Measurements from ENCODE around the gene BCAT1.

The BCAT1 gene, protein sequence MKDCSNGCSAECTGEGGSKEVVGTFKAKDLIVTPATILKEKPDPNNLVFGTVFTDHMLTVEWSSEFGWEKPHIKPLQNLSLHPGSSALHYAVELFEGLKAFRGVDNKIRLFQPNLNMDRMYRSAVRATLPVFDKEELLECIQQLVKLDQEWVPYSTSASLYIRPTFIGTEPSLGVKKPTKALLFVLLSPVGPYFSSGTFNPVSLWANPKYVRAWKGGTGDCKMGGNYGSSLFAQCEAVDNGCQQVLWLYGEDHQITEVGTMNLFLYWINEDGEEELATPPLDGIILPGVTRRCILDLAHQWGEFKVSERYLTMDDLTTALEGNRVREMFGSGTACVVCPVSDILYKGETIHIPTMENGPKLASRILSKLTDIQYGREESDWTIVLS

DNA sequence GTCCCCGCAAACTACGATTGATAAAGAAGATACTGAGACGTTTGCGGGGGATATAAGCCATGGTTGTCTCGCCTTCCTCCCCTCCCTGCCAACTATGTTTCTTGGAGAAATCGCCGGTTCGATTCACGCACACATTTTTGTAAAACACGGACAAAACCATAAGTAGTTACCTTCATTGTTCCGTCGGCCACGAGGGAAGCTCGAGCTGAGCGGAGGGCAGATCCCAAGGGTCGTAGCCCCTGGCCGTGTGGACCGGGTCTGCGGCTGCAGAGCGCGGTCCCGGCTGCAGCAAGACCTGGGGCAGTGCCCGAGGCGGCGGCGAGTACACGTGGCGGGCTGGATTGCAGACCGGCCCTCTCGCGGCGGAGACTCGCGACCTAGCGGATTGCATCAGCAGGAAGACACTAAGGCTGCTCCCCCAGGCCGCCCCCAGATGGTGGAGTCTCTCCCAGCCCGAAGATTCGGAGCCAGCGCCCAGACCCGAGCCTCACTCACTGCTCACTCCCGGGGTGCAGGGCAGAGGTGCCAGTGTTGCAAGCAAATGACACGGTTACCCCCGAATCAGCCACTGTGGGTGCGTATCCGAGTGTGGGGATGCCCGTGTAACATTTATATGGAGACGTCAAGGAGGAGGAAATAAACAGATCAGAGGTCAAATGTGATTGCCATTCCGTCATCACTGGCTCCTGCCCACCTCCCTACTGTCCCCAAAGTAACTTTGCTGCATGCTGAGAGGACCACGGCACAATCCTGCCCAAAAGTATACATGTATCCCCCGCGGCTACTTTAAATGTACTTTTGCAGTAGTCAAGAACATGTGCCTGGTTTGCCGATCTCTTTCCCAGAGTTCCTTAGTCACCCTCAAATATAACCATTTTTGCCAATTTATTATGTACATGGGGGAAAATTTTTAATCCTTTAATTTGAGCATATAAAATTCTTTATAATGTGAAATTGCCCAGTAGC is at the start of gene BCAT1:
Gene BCAT1, minus strand, starts transcription at position 345 of the 966 bp plus-strand sequence. Its CDS starts 169 bp downstream, at position 176.
- DNase-seq (ENCODE audit: low spot score) = peak; percentile 72

DNA sequence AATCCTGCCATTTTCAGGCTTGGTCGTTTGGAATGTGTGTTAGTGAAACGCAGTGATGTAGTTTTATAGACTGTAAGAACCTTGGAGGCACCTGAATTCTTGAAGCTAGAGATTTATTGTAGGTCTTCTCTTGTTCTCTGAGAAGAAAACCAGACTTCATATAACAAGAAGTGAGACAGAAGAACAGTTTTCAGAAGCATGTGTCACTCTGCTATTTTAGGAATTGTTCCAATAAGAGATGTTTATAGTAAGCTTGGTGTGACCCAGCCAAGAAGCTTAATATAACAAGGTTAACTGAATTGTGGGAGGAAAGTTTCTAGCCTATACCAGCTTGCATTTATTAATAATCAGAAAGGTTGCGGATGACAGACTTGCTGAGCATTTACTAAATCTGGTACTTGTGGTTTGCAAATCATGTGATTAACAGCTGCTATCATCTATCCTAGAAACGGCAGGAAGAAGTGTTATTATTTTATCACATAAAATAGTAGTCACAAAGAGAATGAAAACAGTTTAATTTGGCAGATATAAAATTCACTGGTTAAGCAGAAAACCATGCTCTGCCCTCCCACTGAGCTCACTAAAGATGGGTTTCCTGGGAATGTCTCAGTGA is 49.2 kb upstream of the BCAT1 start:
- no peak for DNase-seq (ENCODE audit: low spot score)

DNA sequence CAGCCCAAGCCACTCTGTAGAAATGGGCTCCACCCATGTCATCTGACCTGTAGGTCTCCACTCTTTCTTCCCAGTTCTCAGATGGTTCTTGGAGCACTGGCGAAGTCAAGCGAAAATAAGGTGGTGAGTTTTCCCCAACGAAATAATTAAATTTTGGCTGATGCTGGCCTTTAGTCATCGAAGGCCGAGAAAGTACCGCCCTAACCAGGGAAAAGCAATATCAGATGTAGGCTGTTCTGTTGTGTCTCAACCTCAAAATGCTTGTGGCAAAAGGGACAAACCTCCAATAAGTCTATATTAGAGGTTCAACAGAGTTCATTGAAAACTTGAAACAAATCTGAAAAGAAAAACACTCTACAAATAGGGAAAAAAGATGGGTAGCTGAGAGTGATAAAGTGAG is 48.6 kb upstream of the BCAT1 start:
- DNase-seq (ENCODE audit: low spot score) = no peak

DNA sequence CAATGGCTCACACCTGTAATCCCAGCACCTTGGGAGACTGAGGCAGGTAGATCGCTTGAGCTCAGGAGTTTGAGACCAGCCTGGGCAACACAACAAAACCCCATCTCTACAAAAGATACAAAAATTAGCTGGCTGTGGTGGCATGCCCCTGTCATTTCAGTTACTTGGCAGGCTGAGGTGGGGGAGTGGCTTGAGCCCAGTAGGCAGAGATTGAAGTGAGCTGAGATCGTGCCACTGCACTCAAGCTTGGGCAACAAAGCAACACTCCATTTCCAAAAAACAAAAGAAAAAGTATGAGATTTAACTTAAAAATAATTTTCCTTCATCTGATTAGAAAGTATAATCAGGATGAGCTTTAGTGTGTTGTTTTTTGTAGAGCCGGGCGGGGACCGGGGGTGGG is 47.9 kb upstream of the BCAT1 start:
- DNase-seq (ENCODE audit: low spot score) = no peak

DNA sequence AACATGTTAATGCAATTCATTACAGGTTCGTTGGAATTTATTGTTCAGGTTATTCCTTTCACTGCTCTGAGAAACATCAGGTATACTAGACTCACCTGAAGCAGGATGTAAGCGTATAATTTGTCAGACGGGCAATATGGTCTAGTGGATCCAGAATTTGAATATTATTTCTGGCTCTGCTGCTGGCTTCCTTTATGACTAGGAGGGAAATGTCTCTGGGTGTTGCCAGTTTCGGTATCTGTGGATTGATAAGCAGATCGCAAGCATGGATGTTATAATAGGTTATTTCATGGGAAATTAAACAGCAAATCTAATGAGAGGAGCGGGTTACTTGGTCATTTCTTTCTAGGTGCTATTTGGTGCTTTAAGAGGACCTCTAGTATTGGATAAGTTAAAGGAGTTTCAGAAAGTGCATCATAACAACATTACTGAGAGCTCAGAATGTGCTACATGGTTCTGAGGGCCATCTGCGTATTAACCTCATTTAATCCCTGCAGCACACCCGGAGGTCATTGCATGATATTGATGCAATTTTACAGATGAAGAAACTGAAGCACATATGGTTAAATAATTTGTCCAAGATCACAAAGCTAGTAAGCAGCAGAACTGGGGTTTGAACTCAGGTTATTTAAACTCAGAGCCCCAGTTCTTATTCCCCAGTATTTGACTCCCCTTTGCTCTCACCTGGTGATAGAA is 47.3 kb upstream of the BCAT1 start:
- no peak for DNase-seq (ENCODE audit: low spot score)

DNA sequence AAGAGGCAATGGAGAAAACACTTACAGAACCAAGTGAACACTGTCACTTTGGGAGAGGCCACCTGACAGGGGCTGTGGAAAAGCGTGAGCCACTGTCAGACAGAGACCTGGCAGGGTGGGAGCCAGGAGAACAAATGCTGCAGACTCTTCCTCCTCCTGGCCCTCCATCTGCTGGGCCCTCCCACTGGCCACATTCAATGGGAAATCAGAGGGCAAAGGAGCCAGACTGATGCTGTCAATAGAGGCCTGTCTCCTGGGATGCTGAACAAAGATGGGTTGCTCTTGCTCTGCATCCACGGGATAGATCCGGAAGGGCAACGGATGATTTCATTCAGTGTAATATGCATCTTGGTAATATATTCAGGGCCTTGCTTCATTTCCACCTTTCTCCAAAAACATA is 44.9 kb upstream of the BCAT1 start:
- no peak for DNase-seq (ENCODE audit: low spot score)

DNA sequence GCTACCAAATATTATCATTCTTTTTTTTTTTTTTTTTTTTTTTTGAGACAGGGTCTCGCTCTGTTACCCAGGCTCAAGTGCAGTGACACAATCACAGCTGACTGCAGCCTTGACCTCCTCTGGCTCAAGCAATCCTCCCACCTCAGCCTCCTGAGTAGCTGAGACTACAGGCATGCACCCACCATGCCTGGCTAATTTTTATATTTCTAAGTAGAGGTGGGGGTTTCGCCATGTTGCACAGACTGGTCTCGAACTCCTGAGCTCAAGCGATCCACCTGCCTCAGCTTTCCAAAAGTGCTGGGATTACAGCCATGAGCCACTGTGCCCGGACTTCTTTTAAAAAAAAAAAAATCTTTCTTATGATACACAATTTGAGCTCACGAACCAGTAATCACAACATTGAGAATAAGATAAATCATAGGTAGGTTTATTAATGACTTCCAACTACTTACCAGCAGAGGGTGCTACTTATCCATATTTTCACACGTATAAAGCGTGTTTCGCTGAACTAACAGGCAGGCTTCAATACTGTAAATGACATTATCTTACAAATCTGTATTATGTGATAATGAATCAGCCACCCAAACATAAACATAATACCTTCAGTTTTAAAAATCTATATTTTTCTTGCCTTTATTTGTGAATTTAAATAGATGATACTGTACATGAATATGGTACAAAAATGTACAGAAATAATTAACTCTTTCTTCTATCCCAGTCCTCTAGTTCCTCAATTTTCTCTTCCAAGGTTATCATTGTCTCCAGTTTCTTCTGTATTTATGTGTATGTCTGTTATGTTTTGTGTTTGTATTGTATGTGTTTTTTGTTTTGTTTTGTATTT is 42.5 kb upstream of the BCAT1 start:
- DNase-seq (ENCODE audit: low spot score) = peak; percentile 81

DNA sequence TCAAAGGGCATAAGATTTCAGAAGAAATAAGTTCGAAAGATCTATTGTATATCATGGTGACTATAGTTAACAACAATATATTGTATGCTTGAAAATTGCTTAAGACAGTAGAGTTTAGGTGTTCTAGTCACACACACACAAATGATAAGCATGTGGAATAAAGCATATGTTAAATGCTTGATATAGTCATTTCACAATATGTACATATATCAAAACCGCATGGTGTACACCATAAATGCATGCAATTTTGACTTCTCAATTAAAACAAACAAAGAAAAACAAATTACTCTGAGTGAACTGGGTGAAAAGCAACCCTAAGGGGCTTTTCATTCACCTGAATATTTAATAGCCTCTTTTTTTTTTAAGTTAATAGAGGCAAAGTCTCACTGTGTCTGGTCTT is 40.3 kb upstream of the BCAT1 start:
- DNase-seq (ENCODE audit: low spot score) = no peak

DNA sequence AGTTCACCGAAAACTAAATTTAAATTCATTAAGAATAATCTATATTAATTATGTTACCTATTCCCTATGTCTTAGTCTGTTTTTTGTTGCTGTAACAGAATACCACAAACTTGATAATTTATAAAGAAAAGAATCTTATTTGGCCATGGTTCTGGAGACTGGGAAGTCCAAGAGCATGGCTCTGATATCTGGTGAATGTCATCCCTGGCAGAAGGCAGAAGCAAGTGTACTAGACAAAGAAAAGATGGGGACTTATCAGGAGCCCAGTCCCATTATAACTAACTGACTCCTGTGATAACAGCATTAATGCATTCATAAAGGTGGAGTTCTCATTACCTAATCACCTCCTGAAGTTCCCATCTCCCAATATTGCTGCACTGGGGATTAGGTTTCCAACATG is 33.3 kb upstream of the BCAT1 start:
- no peak for DNase-seq (ENCODE audit: low spot score)

DNA sequence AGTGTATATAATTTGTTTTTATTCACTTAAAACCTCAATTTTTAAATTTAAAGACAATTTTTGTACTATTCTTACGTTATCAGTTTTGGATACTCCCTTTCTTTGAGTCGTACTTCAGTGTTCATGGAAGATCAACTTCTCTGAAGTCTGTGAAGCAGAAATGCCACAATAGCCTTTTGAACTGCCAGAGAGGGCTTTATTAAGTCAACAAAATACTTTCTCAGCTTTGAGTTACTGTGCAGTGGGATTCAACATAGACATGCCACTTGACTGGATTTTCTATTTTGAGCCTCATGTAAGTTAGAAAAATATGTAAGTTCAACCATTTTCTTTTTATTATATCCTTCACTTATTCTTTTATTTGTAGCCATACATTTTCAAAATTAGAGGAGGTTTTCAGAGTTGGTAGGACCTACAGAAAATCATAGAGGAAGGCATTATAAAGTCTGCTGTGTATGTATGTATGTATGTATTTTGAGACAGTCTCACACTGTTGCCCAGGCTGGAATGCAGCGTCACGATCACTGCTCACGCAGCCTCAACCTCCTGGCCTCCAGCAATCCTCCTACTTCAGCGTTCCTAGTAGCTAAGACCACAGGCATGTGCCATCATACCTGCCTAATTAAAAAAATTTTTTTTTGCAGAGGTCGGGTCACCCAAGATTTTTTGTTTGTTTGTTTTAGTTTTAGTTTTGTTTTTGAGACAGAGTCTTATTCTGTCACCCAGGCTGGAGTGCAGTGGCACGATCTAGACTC is 31.3 kb upstream of the BCAT1 start:
- DNase-seq (ENCODE audit: low spot score) = no peak

DNA sequence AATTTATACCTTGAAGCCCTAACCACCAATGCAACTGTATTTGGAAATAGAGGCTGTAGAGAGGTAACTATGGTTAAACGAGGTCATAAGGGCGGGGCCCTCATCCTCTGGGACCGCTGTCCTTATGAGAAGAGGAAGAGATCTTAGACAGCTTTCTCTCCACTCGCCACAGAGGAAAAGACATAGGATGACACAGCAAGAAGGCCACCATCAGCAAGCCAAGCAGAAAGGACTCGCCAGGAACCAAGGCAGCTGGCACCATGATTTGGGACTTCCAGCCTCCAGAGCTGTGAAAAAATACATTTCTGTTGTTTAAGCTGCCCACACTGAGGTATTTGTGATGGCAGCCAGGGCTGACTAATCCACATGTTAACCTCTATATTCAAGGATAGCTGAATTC is 30.4 kb upstream of the BCAT1 start:
- no peak for DNase-seq (ENCODE audit: low spot score)

DNA sequence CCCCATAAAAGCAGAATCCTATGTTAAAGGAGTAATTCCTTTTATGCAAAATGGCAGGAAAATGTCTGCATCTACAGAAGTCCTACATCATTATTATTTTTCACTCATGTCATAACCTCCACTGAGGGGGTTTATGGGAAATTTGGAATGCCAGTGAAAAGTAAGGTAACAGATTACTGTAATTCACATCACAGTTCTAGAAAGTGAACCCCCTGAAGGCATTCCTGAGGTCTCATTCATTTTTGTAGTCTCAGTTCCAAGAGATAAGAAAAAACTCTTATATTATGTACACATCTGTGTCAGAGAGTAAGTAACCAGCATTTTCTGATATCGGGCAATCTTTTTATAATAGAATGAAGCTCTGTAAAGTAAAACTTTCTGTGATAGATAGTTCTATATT is 28.8 kb upstream of the BCAT1 start:
- no peak for DNase-seq (ENCODE audit: low spot score)

DNA sequence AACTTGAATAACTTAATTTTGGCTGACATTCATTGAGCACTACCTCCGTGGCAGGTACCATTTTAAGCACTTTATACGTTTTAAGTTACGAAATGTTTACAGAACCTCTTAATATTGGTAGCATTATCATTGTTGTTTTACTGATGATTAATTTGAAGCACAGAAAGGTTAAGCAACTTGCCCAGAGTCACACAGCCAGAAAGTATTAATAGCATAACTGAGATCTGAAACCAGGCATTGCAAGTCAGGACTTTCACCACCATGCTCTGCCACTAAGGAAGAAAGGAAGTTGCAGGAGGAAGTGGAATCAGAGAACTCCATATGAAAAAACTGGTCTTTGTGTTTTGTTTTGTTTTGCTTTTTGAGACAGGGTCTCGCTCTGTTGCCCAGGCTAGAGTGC is 28.2 kb upstream of the BCAT1 start:
- no peak for DNase-seq (ENCODE audit: low spot score)

DNA sequence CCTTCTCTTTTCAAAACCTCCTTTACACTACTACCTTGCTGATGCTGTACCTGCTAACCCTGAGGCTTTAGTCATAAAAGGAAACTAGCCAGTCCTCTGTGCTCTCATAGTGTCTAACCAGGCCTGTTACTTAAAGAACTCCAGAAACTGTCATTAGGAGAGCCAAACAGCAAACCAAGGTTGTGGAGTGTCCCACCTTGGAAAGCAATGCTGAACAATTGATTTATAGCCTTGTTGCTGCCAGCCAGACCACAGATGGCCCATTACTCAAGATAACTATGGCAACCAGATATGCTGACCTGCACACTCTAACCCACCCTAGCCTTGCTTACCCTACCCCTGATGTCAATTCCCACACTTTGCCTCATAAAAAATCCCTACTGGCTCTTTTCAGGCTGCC is 26.5 kb upstream of the BCAT1 start:
- no peak for DNase-seq (ENCODE audit: low spot score)

DNA sequence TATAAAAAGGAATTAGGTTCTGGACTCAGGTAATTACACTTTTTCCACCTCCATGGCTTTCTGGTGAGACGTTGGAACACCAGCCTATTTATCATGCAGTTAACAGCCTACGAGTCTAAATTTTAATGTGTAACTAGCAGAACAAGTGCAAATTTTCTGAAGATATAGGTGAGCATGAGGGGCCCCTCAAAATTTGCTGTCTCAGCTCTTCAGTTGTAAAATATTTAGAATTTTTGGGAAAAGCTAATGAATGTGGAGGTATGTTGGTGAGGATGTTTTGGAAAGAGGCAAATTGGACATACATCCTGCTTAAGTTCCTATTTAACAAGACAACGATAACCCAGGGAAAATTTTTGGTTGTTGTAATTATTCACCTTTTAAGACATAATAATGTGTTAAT is 25.3 kb upstream of the BCAT1 start:
- DNase-seq (ENCODE audit: low spot score) = no peak

DNA sequence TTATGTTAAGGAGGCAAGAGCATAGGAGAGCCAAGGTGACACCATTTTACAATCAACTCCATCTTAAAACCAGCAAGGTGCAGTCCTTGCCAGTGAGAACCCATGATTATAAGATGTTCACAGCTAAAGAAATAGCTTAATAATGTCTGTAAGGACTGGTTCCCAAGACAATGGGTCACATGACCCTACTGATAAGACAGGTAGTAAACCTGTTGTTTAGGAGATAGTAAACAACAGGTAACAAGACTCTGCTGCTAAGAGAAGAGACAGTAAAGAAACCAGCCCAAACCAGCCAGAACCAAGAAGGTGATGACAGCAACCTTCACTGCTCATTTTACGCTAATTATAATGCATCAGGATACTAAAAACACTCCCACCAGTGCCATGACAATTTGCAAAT is 23.2 kb upstream of the BCAT1 start:
- no peak for DNase-seq (ENCODE audit: low spot score)

DNA sequence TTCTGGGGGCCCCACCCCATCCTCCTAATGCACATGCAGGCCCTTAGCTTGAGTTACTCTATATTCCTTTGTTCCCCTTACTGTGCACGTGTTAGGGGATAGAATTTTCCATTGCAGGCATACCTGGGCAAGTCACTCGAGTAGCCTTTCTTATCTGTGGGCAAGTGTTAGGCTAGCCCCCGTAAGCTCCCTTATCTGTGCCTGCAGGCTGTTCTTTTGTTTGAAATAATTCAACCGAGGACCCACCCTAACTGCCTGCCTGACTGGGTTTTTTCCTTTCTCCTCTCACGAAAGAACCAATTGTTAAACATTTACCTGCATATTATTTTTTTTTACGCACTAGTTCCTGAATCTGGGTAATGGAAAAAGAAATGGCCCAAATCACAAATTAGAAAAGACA is 21.3 kb upstream of the BCAT1 start:
- no peak for DNase-seq (ENCODE audit: low spot score)

DNA sequence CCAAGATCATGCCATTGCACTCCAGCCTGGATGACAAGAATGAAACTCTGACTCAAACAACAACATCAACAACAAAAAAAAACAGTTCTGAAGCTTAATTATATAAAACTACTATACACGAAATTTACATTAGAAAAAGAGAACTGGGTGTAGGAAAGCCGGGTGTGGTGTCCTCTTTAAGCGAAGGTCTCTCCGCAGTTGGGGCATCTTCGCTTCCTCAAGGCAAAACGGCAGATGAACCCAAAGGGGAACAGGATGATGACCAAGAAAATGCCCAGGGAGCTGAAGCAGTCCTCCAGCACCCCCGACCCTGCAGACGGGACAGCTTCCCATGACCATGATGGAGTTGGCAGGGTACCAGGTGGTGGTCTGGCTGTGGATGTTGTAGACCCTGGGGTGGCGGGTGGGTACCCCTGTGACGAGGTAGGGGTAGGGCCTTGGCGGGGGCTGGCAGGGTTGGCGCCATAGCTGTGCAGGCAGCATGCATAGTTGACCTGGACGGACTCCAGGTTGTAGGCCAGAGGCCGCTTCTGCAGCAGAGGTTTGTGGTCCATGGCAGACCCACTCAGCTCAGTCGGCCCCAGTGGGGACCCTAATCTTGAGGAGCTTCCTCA is 18.2 kb upstream of the BCAT1 start:
- DNase-seq (ENCODE audit: low spot score) = no peak

DNA sequence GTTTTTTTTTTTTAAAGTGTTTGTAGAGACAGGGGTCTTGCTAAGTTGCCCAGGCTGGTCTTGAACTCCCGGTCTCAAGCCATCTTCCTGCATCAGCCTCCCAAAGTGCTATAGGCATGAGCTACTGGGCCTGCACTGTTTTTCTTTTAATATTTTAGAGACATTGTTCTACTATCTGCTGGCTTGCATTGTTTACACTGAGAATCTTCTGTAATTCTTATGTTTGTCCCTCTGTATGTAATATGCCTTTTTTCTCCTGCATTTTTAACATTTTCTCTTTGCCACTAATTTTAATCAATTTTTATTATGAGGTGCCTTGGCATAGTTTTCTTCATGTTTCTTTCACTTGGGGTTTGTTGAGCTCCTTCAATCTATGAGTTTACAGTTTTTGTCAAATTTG is 15.4 kb upstream of the BCAT1 start:
- no peak for DNase-seq (ENCODE audit: low spot score)

Measured in kidney capillary endothelial cell (primary cell).